HG03460 (cell line): ENCODE data around the gene PAQR8.
"Not testable (repeated sequence)": the region's sequence is repeated elsewhere in the genome, so short reads cannot be mapped to it uniquely, and the experiment has no call there.

Source experiments
- ATAC-seq: cut with Tn5 transposase; IDR thresholded peaks from one replicate; pipeline ENCODE4 v1.9.1; 2021; ENCODE audit not compliant: unreplicated experiment

Gene PAQR8

DNA sequence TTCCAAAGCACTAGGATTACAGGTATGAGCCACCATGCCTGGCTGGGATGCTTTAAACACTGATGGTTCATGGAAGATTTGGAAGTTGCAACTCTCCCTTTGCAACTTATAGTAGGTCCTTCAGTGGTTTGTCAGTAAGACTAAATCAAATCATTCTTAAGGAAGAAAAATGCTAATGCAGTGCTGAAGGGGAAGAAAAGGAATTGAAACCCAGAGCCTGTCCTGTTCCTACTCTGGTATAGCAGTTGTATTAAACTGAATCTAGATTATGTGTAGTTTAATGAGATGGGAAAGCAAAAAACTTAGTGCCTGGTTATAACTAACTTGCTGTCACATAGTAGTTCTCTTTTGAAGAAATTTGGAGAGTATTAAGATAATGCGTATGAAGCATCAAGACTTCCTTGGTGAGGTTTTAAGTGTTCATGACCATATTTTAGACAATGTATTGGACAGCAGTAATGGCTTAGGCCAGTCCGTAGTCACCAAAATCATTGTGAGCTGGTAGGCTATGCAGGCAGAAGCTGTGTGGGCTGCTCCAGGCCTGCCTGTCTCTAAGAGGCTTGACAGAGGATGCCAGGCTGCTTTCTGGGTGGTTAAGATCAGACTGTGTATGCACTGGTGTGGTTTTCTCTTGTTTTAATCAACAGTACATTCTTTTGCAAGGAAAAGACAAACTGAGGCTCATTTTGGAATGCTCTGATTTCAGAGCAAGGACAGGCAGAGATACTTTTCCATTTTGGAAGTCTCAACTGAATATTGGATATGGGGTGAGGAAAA lies 14.0 kb downstream of the PAQR8 start:
- no peak for ATAC-seq

DNA sequence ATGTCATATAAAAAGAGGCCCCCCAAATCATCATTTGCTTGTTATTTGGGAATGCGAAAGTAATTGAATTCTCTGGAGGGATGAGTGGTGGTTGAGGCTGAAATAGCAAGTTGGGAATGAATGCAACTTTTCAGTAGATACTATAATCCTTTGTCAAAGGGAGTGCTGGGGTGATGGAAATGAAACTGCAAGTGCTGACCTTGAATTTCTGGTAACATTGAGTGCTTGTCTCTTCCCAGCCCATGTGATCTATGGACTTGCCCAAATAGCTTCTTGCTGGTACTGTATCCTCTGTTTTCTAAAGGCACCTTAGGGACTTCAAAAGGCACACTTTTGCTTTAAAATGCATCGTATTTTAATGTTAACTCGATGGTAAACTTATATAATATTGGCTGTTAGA lies 14.8 kb downstream of the PAQR8 start:
- ATAC-seq = no peak

DNA sequence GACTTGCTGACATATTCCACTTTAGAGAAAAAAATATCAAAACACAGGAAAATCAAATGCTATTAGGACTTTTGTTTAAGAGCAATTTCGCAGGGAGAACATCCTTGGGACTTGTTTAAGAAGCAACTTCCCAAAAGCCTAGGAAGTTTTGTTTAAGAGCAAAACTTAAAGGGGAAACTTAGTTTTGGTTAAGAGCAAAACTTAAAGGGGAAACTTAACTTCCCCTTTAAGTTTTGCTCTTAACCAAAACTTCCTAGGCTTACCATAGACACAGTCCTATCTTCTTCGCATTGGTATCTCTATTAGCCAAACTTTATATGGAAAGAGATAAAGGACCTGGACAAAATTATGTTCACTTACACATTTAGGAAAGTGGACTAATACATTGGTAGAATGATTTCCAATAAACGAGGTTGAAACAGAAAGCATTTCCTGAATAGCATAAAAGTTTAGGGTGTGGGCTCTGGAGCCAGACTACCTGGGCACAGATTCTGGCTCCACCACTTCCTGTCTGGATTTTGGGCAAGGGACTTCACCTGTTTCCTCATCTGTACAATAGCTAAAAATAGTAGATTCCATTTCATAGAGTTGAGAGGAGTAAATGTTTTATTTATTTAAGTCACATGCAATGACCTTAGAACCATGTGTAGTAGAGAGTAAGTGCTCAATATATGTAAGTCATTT lies 15.7 kb downstream of the PAQR8 start:
- ATAC-seq = peak; percentile 42

DNA sequence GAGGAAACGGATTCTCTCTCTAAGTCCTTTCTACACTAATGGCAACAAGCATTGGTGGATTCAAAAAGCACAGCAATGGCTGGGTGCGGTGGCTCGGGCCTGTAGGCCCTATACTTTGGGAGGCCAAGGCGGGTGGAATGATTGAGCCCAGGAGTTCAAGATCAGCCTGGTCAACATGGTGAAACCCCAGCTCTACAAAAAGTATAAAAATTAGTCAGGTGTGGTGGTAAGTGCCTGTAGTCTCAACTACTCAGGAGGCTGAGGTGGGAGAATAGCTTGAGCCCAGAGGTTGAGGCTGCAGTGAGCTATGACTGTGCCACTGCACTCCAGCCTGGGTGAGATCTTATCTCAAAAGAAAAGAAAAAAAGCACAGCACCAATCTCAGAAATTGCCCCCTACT lies 19.3 kb downstream of the PAQR8 start:
- no peak for ATAC-seq

DNA sequence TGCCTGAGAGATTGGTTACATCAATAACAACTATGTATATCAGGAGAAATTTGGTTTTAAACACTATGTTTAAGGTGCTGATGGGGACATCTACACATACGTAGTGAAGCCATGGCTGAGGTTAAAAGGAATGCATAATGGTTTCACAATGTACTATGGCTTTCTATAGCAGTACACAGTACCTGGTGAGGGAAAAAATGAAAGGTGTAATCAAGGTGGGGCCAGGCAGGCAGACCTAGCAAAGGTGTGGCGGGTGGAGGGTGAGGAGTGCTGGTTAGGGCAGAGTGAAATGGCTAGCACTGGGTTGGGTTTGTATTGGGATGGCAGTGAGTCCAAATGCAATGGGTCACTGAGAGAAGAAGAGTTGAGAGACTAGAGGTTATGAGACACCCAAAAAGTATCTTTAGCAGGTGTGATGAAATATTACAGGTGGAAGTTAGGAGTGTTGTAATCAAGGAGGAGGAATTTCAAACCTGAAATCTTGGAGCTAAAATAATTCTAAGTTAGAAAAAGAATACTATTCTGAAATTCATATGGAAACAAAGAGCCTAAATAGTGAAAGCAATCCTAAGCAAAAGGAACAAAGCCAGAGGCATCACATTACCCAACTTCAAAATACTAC lies 22.3 kb downstream of the PAQR8 start:
- no peak for ATAC-seq

DNA sequence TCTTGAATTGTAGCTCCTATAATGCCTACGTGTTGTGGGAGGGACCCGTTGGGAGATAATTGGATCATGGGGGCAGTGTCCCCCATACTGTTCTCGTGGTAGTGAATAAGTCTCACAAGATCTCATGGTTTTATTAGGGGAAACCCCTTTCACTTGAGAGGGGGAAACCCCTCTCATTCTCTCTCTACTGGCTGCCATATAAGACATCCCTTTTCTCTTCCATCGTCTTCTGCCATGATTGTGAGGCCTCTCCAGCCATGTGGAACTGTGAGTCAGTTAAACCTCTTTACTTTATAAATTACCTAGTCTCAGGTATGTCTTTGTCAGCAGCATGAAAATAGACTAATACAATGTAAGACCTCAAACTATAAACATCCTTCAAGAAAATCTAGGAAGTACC lies 23.1 kb downstream of the PAQR8 start:
- no peak for ATAC-seq

DNA sequence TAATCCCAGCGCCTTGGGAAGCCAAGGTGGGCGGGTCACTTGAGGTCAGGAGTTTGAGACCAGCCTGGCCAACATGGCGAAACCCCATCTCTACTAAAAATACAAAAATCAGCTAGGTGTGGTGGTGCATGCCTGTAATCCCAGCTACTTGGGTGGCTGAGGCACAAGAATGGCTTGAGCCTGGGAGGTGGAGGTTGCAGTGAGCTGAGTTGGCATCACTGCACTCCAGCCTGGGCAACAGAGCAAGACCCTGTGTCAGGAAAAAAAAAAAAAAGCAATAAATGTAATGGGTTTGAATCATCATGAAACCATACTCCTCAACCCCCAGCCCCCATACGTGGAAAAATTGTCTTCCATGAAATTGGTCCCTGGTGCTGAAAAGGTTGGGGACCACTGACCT lies 26.2 kb downstream of the PAQR8 start:
- not testable (repeated sequence) for ATAC-seq

DNA sequence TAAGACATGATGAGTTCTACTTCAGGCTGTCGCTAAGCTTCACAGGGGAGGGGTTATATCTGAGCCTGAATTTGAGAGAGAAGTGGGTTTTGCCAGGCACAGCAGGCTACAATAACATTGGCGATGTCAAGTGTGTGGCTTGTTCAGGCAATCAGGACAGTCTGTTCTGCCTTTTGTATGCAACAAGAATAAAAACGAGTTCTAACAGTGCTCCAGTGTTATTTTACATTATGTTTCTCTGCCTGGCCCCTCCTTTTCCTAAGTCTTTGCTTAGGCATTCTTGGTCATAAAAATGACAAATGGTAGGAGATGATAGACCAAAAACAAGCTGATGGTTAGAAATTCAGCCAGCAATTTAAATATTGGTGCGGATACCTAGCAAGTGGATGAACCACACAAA lies 26.8 kb downstream of the PAQR8 start:
- ATAC-seq = no peak

DNA sequence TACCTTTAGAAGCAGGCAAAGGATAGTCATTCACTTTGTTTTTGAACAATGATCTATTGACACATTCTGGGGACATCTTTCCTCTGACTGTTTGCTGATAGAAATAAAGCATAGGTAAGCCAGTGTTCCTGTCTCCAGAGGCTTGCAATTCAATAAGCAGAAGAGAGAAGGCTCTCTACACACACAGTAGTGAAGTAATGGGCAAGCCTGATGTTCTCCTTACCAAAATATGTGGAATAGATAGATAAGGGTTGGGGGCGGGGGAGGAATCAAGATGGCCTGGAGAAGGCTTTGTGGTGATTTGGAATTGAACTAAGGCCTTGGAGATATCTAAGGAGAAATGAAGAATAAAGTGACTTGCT lies 27.3 kb downstream of the PAQR8 start:
- no peak for ATAC-seq

DNA sequence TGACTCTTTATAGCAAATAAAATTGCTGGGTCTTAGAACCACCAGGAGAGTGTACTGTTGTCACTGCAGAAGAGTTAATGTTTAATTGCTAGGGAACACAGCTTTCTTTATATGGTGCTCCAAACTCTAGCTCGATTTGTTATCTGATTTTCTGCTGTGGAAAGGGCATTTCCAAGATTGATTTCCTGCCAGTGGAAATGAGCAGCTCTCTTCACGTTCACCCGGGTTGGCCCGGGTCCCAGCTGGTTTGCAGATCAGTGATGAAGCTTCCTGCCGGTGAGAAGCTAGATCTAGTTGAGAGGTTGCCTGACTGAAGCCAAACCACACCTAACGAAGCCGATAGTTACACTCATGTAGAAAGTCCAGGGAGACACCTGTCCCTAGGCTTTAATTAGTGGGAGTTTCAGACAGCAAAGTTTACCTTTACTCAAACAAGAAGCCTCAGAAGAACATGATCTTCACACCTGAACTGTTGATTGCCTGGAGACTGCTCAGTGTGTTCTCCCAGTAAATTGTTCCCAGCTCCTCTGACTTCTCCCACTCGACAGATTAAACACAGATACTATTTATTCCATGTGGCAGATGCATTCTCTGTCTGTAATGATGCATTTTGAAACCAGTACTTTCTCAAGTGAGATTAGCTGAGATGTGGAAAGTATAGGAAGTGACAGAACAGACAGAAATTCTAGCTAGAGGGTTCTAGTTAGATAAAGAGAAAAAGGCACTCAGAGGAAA lies 27.8 kb downstream of the PAQR8 start:
- peak; percentile 71 for ATAC-seq

DNA sequence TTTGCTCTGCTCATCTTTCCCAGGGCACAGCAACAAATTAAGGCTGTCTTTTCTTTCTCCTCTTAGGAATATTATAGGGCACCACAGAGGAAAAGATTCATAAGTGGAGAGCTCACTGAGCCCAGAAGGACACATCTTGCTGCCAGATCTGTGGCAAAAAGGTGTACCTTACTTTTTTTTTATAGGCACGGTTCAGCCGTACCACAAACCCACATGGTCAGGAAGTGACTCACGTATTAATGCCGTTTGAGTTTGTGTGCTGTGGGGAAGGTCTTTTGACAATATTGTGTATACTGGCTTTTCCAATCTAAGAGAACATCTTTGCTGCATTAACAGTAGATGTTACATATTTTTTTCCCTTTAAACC lies 28.4 kb downstream of the PAQR8 start:
- ATAC-seq = peak; percentile 40

DNA sequence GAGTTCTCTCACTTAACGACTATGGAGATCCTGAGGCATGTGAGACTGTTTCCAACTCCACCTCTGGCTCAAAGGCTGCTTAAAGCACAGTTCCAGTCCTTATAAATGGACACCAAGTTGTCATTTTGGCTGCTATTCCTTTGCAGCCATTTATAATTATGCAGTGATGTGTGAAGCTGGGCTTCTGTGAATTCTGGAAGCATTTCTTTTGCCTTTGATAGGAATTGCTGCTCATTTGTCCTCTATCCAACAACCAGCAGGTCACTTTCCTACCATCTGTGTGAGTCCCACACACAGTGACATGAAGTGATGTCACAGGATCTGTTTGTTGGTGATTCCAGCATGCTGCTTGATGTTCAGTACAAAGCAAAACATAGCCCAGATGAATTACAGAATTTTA lies 29.6 kb downstream of the PAQR8 start:
- no peak for ATAC-seq

DNA sequence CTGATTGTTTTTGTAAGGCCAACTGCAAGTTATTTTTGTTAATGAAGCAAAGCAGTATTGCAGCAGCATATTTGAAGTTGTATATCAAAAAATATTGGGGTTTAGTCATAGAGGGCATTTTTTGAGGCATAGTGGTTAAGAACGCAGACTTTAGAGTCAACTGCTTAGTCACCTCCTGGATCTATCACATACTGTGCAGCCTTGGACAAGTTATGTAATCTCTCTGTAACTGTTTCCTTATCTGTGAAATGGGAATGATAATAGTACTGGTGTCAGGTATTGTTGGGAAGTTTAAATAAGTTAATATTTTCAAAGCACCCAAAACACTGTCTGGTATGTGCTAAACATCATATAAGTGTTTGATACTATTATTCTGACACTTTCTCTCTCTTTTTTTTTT lies 31.0 kb downstream of the PAQR8 start:
- no peak for ATAC-seq

DNA sequence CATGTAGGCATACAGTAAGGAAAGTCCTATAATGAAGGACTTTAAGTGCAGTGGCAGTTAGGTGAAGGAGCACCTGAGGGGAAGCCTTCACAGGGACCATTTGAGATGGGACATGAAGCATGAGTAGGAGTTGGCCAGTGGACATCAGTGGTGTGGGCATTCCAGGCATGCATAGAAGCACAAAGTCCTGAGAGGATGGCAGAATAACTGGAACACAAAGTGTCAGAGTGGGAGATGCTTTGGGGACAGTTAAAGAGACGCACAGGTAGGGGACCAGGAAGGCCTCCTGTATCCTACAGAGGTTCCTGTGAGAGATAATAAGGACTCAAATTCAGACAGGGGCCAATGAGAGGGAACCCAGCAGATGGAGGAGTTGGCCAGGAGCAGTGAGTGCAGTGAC lies 31.8 kb downstream of the PAQR8 start:
- no peak for ATAC-seq

DNA sequence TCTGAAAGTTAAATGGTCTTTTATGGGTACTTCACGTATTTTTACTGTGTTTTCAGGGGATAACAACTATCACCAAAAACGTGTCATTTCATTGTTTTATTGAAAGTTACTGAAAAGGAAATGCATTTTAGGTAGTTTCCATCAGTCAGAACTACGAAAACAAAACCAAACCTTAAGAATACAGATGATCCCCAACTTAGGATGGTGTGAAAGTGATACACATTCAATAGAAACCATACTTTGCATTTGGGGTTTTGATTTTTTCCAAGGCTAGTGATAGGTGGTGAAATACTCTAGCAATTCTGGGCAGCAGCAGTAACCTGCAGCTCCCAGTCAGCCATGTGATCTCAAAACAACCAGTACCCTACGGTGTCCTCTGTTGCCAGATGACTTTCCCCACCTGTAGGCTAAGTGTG lies 32.3 kb downstream of the PAQR8 start:
- ATAC-seq = peak; percentile 49

DNA sequence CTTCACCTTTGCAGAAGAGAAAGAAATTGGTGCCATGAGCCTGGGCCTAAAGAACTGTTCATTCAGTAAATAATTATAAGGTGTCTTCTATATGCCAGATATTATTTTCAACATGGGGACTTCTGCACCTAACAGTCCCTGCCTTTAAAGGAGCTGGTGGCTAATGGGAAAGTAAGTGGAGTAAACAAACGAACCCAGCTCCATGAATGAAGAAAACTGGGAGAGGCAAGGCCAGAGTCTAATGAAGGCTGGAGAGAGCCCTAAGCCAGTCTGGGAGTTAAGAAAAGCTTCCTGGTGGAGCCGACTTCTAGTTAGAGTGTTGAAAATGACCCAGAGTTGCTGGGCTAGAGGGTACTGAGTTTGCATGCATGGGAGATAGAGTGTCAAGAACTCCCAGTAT lies 34.0 kb downstream of the PAQR8 start:
- no peak for ATAC-seq

DNA sequence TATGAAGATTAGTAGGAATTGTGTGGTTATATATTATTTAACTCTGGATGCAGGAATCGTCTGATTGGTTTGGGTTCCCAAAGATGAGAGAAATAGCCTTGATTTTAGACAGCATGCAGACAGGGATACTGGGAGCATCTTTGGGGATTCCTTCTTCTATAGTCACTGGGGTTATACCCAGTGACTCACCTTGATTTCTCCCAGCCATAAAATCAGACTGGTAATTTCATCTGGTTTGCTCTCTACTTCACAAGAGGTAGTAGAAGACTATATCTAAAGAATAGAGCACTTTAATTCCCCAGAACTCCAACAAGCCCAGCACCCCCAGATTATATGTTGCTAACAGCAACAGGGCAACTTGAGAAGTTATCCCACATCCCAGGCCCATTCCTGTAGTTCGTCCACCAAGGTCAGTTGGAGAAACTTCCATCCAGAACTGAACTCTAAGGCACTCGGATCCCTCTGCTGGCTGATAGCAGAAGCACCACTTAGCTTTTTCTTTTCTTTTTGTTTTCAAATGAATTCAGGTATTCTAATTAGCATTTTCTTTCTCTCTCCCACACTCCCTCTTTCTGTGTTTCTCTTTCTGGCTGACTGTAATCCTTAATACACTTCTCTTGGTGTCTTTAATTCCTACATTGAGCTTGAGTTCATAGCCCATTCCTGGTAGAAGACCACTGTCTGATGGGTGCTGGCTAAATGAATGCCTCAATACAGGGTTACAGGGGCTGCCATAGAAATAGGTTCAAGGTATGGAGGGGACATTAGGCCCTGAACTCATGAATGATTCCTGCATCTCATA lies 37.8 kb downstream of the PAQR8 start:
- peak; percentile 48 for ATAC-seq

DNA sequence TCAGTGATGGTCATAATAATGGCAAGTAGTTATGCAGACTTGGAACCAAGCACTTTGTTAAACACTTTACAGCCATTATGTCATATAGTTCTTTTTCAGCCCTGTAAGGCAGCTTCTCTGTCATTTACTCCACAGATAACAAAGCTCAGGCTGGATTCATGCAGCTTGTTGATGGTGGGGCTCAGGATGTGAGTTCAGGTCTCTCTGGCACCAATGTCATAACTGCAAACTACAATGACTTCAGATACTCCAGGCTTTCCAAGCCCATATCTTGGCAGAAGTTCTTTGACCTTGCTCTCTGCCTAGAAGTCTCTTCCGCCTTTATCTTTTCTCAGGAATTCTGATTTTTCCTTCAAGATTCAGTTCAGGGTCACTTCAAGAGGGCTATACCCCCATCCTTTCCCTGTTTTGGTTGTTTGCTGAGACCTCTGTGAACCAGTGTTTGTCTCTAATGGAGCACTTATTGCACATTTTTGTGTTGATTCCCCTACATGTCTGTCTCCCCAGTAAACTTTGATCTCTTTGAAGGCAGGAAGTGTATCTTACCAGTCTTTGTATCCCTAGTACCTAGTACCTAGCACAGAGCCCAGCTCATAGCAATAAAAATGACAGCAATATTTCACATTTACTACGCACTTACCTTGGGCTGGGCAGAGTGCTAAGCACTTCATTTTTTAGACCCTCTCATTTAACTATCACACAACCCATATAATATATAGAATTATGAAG lies 38.5 kb downstream of the PAQR8 start:
- ATAC-seq = no peak

DNA sequence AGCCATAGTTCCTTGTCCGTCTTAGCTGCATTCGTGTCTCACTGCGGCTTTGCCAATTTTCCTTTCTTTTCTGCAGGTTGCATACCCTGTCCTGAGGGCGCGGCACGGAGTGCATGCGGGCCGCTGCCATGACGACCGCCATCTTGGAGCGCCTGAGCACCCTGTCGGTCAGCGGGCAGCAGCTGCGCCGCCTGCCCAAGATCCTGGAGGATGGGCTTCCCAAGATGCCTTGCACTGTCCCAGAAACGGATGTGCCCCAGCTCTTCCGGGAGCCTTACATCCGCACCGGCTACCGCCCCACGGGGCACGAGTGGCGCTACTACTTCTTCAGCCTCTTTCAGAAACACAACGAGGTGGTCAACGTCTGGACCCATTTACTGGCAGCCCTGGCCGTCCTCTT lies 41.1 kb downstream of the PAQR8 start:
- ATAC-seq = no peak

DNA sequence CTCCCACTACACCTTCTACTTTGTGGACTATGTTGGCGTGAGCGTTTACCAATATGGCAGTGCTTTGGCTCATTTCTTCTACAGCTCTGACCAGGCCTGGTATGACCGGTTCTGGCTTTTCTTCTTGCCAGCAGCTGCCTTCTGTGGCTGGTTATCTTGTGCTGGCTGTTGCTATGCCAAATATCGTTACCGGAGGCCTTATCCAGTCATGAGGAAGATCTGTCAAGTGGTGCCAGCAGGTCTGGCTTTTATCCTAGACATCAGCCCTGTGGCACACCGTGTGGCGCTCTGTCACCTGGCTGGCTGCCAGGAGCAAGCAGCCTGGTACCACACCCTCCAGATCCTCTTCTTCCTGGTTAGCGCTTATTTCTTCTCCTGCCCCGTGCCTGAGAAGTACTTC lies 41.7 kb downstream of the PAQR8 start:
- ATAC-seq = no peak
